K562 (cell line): ENCODE results near the gene ZNF792. TPM values are rescaled to one million over a fixed set of nuclear protein-coding genes. Genes with fewer than 3 reads are reported as not detected.
A peak's percentile ranks its signal among the peaks of the same experiment; 100 is the strongest.

Source experiments
- ATAC-seq: fragments of 200-7000 bp; cut with Tn5 transposase; 3 replicates; pipeline ENCODE4 v1.9.1; 2020; ENCODE audit warnings: moderate library complexity
- BruUV-seq: library from RNA; stranded (reverse); fragments of 400-500 nt; replicated peaks from 2 replicates; lab custom pipeline; 2021; lab: Mats Ljungman, UMichigan
- CTCF ChIA-PET: fragments of 300-600 bp; formaldehyde crosslinking; extraction: SDS; loops from one replicate; lab custom pipeline; 2021; ENCODE audit warnings: low intra/inter-chr PET ratio; lab: Yijun Ruan, JAX
- POLR2A ChIA-PET: fragments of 300-600, 350-650 bp; sonication (Branson Sonifier 250); formaldehyde crosslinking; extraction: SDS; loops from one replicate; lab custom pipeline; 2021; ENCODE audit warnings: antibody characterized with exemption, inconsistent platforms; lab: Yijun Ruan, JAX
- DNase-seq, 4 experiments: peaks; one replicate each; pipeline versions ENCODE4 v3.0.0 to v3.0.0-alpha.2; 2011 to 2018; ENCODE audit warnings: low spot score in 3 of 4, mixed read lengths in 3 of 4; ENCODE audit errors: extremely low read depth in 1 of 4
- FAIRE-seq: peaks from 2 replicates; lab custom pipeline; 2011; peaks lifted over from hg19 to GRCh38; lab: Jason Lieb, UNC
- H2AFZ ChIP-seq: 2 replicates; pipeline ENCODE4 v1.6.0; 2011; ENCODE audit warnings: low read depth, low read length, control low read depth, inconsistent platforms
- H3K27ac ChIP-seq: fragments of 200-600 bp; 3 replicates; pipeline ENCODE4 v1.8.0; 2011; ENCODE audit warnings: low read depth, mild to moderate bottlenecking, control low read depth, inconsistent platforms, low read length, moderate library complexity, mixed read lengths; ENCODE audit errors: extremely low read depth
- H3K27me3 ChIP-seq, 2 experiments: fragments of 300-600 bp in 1 of 2; 2 replicates in 1 of 2; 3 replicates in 1 of 2; pipeline versions ENCODE4 v1.6.0 to v1.8.0; 2011; ENCODE audit warnings: inconsistent platforms in 2 of 2, low read length in 2 of 2, mild to moderate bottlenecking in 1 of 2, mixed read lengths in 1 of 2, moderate library complexity in 1 of 2; ENCODE audit not compliant: control insufficient read depth in 2 of 2, insufficient read depth in 2 of 2
- H3K36me3 ChIP-seq: fragments of 300-600 bp; 3 replicates; pipeline ENCODE4 v1.8.0; 2011; ENCODE audit warnings: mild to moderate bottlenecking, low read length, inconsistent platforms; ENCODE audit not compliant: control insufficient read depth, insufficient read depth
- H3K4me1 ChIP-seq, 2 experiments: fragments of 200-600 bp in 1 of 2; replicated peaks in 1 of 2; 2 replicates in 1 of 2; 3 replicates in 1 of 2; pipeline versions ENCODE4 v1.5.1 to v1.8.0; 2011; ENCODE audit warnings: inconsistent platforms in 2 of 2, low read length in 2 of 2, mild to moderate bottlenecking in 1 of 2, mixed read lengths in 1 of 2, moderate library complexity in 1 of 2; ENCODE audit not compliant: control insufficient read depth in 2 of 2, insufficient read depth in 2 of 2
- H3K4me2 ChIP-seq: 2 replicates; pipeline ENCODE4 v1.6.1; 2011; ENCODE audit warnings: low read length, control low read depth, inconsistent platforms, mixed read lengths; ENCODE audit not compliant: insufficient read depth
- H3K4me3 ChIP-seq: fragments of 200-600 bp; sonication (generic), shearing (Covaris generic); 2 replicates; pipeline ENCODE4 v1.5.1; 2016; ENCODE audit warnings: control low read depth, inconsistent platforms
- H3K79me2 ChIP-seq: fragments of 200-600 bp; 3 replicates; pipeline ENCODE4 v1.8.0; 2011; ENCODE audit warnings: low read length, inconsistent platforms; ENCODE audit not compliant: control insufficient read depth, insufficient read depth
- H3K9ac ChIP-seq, 2 experiments: 2 replicates each; pipeline versions ENCODE4 v1.6.0 to v1.6.1; 2011; ENCODE audit warnings: low read depth in 2 of 2, low read length in 2 of 2, control low read depth in 1 of 2, inconsistent platforms in 1 of 2, mild to moderate bottlenecking in 1 of 2, mixed read lengths in 1 of 2; ENCODE audit not compliant: insufficient read depth in 1 of 2
- H3K9me1 ChIP-seq: one replicate; pipeline ENCODE4 v1.6.0; 2011; ENCODE audit warnings: inconsistent platforms, mild to moderate bottlenecking, low read length, moderate library complexity; ENCODE audit not compliant: control insufficient read depth, insufficient read depth
- H3K9me3 ChIP-seq: replicated peaks from 2 replicates; pipeline ENCODE4 v1.5.1; 2011; ENCODE audit warnings: low read depth, low read length, inconsistent platforms; ENCODE audit not compliant: control insufficient read depth, insufficient read depth
- H4K20me1 ChIP-seq: replicated peaks from 2 replicates; pipeline ENCODE4 v1.6.1; 2011; ENCODE audit warnings: low read length, inconsistent platforms, mixed read lengths; ENCODE audit not compliant: control insufficient read depth, insufficient read depth
- ID3 ChIP-seq, 2 experiments: fragments of 250-450 bp in 1 of 2; fragments of 450-650 bp in 1 of 2; sonication (Bioruptor Pico) in 1 of 2; IDR thresholded peaks; 2 replicates each; pipeline versions ENCODE4 v1.6.1 to v1.8.0; 2016 to 2021; ENCODE audit warnings: mild to moderate bottlenecking in 2 of 2, moderate library complexity in 2 of 2, missing compliant biosample characterization in 1 of 2, missing genetic modification characterization in 1 of 2
- KLF10 ChIP-seq: fragments of 250-450 bp; sonication (Bioruptor Pico); IDR thresholded peaks from 2 replicates; pipeline ENCODE4 v1.6.1; 2021; ENCODE audit warnings: matching md5 sums
- MLLT1 ChIP-seq, 2 experiments: fragments of 450-650 bp; IDR thresholded peaks; 2 replicates each; pipeline ENCODE4 v1.6.1; 2016
- RHOXF2B ChIP-seq: fragments of 250-450 bp; sonication (Bioruptor Pico); conservative IDR thresholded peaks from 2 replicates; pipeline ENCODE4 v1.5.1; 2021
- SETDB1 ChIP-seq: IDR thresholded peaks from one replicate; pipeline ENCODE4 v1.6.1; 2012; ENCODE audit warnings: low read length, control low read depth, inconsistent platforms
- TEAD2 ChIP-seq: fragments of 450-650 bp; IDR thresholded peaks from 2 replicates; pipeline ENCODE4 v1.6.1; 2016; ENCODE audit warnings: missing genetic modification characterization, control low read depth, missing compliant biosample characterization
- THAP7 ChIP-seq: fragments of 250-450 bp; sonication (Bioruptor Pico); IDR thresholded peaks from 2 replicates; pipeline ENCODE4 v1.5.0; 2021
- ZNF165 ChIP-seq: fragments of 250-450 bp; sonication (Bioruptor Pico); IDR thresholded peaks from 2 replicates; pipeline ENCODE4 v1.4.0; 2020; ENCODE audit warnings: borderline replicate concordance
- ZNF408 ChIP-seq: fragments of 250-450 bp; sonication (Bioruptor Pico); IDR thresholded peaks from 2 replicates; pipeline ENCODE4 v1.4.0; 2020; ENCODE audit warnings: low read depth, mild to moderate bottlenecking, moderate library complexity
- WGBS: fragments of 100-300 bp; shearing (Covaris generic); methylation state at CpG from one replicate; pipeline ENCODE4 v1.1.6; 2016; ENCODE audit warnings: low coverage, mixed read lengths; ENCODE audit not compliant: insufficient coverage; ENCODE audit errors: missing lambda C conversion rate; 5-methylcytosine and 5-hydroxymethylcytosine counted together
- in situ Hi-C: fragments of 300-500 bp; cut with MboI; formaldehyde crosslinking; loops from 4 replicates; pipeline ENCODE4 v1.15.0; 2018; ENCODE audit warnings: inconsistent platforms, mixed read lengths
- intact Hi-C: fragments of 100-400 bp; cut with micrococcal nuclease; formaldehyde crosslinking; loops from 2 replicates; pipeline ENCODE4 v1.14.2; 2022
- polyA plus RNA-seq, 8 experiments: library from polyadenylated mRNA; depleted of rRNA in 4 of 8; stranded (reverse) in 5 of 8; unstranded in 3 of 8; fragments of >200 nt; fragmentation: Nextera tagmentation in 2 of 8; fragmentation: Illumina TruSeq in 1 of 8; extraction: Ambion mirVana in 2 of 8; extraction: Trizol in 1 of 8; gene quantifications; 2 replicates each; pipeline versions ENCODE4 v1.2.1 to v1.2.3, GENCODE V29; 2011 to 2014; ENCODE audit warnings: inconsistent platforms in 1 of 8, missing spikeins in 1 of 8
- total RNA-seq, 7 experiments: library from RNA; depleted of rRNA in 6 of 7; stranded (reverse); fragments of >200 nt in 6 of 7; fragmentation: Illumina TruSeq in 2 of 7; extraction: Trizol in 2 of 7; gene quantifications; 2 replicates each; pipeline versions ENCODE4 v1.2.1 to v1.2.3, GENCODE V29; 2011 to 2021; ENCODE audit warnings: low replicate concordance in 1 of 7

ZNF792 gene
- total and polyA plus RNA-seq, 9 of the 15 experiments (the other 6 are each of a cell fraction or from before 2014, with no cell fraction given) = 3.3 to 16.5 (median 10.4) TPM

GRCh38 chr19:34999498-35000337, 35.7 kb upstream of the ZNF792 start, which contains the start of gene GRAMD1A (continued):
- TF ChIP-seq ID3 (CRISPR knock-in tag; IDR thresholded peaks at IDR 0.05) (no peak), ID3 (tag; IDR thresholded peaks at IDR 0.05) (no peak), RHOXF2B (CRISPR knock-in tag) (no peak), THAP7 (CRISPR knock-in tag) (no peak), SETDB1 (no peak)
- TF ChIP-seq, all 486 proteins: peak for 56

GRCh38 chr19:34998777-34999497, 34.9 kb upstream of the ZNF792 start:
- intact Hi-C loops = no loop called here
- TF ChIP-seq ZNF165 (no peak), ZNF408 (CRISPR knock-in tag) (no peak), MLLT1 (IDR thresholded peaks at IDR 0.05) (0 out of 4 replicates have a peak, but pooled peaks of 1 of the 2 experiments have one; percentile 56), TEAD2 (no peak), KLF10 (no peak)
- CTCF ChIA-PET = interaction anchor here (0.7 kb wide), 1 partner anchor 95 kb away, joined by 3 read pairs; no protein-coding TSS in a partner anchor
- H3K36me3 ChIP-seq = peaks cover 20% of the 10 kb centered on the region; the same call in 2 of the 3 replicates
- peak; percentile 10 for ATAC-seq
- POLR2A ChIA-PET = interaction anchor here (0.6 to 2.2 kb wide), 3 partner anchors 9 to 377 kb away, joined by 4 to 9 read pairs (median 5); no protein-coding TSS in a partner anchor
- peaks cover 27 to 44% of the 10 kb centered on the region in 2 experiments for H3K4me1 ChIP-seq
- no TSS peak for BruUV-seq
- peak overlapping the region; percentile 81 for H3K4me2 ChIP-seq
- peak in 3 of 4 experiments; percentile 46 to 54 (median 50) for DNase-seq
- no peaks in the 10 kb centered on the region for H3K27me3 ChIP-seq
- peak overlapping the region; percentile 77 for H3K4me3 ChIP-seq
- in situ Hi-C loops = no loop called here
- H3K79me2 ChIP-seq = peaks cover 41% of the 10 kb centered on the region
- H3K9me1 ChIP-seq = no peaks in the 10 kb centered on the region
- 60% methylated on average over 13 of the region's 13 CpGs for WGBS
- peak overlapping the region; percentile 68 to 89 for H3K9ac ChIP-seq
- peaks cover 6% of the 10 kb centered on the region for H4K20me1 ChIP-seq
- H2AFZ ChIP-seq = peak overlapping the region; percentile 78
- H3K27ac ChIP-seq = peak overlapping the region; percentile 80; the same call in 2 of the 3 replicates
- no peak for FAIRE-seq
- H3K9me3 ChIP-seq = no peaks in the 10 kb centered on the region
